Measurements from ENCODE around the gene PRSS36. TPM values are rescaled to one million over a fixed set of nuclear protein-coding genes. Genes with fewer than 3 reads are reported as not detected.

The PRSS36 gene
- total RNA-seq, 1 experiment from 2014 or later = 0.23 TPM

DNA sequence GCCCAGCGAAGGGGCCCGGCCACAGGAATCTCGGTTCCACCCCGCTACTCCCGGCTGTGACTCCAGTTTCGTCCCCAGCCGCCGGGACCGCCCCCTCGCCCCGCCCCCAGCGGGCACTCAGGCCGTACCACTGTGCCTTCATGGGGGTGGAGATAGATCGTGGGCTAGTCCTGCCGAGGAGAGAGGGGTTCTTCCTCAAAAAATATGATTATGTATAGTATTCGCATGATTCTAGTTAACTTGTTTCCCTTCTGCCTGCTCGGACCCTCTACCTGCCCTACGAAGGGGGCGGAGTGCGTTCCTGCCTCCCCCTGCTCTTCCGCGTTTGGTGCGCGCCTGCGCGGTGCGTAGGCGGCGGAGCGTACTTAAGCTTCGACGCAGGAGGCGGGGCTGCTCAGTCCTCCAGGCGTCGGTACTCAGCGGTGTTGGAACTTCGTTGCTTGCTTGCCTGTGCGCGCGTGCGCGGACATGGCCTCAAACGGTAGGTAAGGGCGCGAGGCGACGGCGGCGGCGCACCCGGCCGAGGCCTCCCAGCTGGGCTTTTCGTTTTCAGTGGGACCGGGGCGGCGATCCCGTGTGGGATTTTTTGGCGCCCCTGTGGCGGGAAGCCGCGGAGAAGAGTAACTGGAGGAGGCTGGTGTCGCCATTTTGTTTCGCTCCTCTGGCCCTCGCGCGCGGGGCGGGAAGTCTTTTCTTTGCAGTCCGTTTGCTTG, 30.0 kb upstream of the PRSS36 start, which contains the start of gene FUS:
FUS (plus strand) TSS at position 393 of the 713 bp plus-strand sequence; CDS start at position 469, 76 bp downstream.
- intact Hi-C loops (cut with micrococcal nuclease; ENCODE audit: unreplicated experiment) = no loop called here
- ATAC-seq (peak; percentile 77), DNase-seq (ENCODE audit: low read depth, low spot score) (peak; percentile 67)
- Histone ChIP-seq H3K9me3 (ENCODE audit: control insufficient read depth, insufficient read depth, low read depth, low read length) (no peaks in the 10 kb centered on the region), H3K36me3 (ENCODE audit: control insufficient read depth, insufficient read depth, low read length) (peaks cover 23% of the 10 kb centered on the region), H3K27ac (ENCODE audit: low read length) (peak within 1 kb of the TSS; percentile 97), H3K4me1 (ENCODE audit: control insufficient read depth, insufficient read depth, low read length) (peaks cover 16% of the 10 kb centered on the region), H3K27me3 (ENCODE audit: control insufficient read depth, insufficient read depth, low read length) (no peaks in the 10 kb centered on the region), H3K4me3 (ENCODE audit: low read depth in 2 of 2, low read length in 2 of 2) (peak within 1 kb of the TSS; percentile 60 to 99)
- no TSS peak for BruUV-seq (replicated peaks)
- ChIA-PET POLR2A (interaction anchor here (0.6 to 1.7 kb wide), 7 partner anchors 10 to 168 kb away, joined by 3 to 10 read pairs (median 5); partner anchors contain the start of gene KAT8), CTCF (interaction anchor here (0.5 to 0.6 kb wide), 2 partner anchors 38 to 244 kb away, joined by 3 to 4 read pairs; no protein-coding TSS in a partner anchor)
- 0 out of 2 replicates have a peak, but pooled peaks have one; percentile 25 for TF ChIP-seq TCF7L2 (IDR thresholded peaks at IDR 0.05; ENCODE audit: low read depth, low read length)
- TF ChIP-seq POLR2AphosphoS5 (IDR thresholded peaks at IDR 0.05; ENCODE audit: low read depth, low read length) = peak; percentile 100
- peak; percentile 77; the same call in 1 of the 2 replicates for TF ChIP-seq SIN3A (IDR thresholded peaks at IDR 0.05; ENCODE audit: borderline replicate concordance, insufficient read depth, low read depth, low read length)
- TF ChIP-seq, protein P1, sequence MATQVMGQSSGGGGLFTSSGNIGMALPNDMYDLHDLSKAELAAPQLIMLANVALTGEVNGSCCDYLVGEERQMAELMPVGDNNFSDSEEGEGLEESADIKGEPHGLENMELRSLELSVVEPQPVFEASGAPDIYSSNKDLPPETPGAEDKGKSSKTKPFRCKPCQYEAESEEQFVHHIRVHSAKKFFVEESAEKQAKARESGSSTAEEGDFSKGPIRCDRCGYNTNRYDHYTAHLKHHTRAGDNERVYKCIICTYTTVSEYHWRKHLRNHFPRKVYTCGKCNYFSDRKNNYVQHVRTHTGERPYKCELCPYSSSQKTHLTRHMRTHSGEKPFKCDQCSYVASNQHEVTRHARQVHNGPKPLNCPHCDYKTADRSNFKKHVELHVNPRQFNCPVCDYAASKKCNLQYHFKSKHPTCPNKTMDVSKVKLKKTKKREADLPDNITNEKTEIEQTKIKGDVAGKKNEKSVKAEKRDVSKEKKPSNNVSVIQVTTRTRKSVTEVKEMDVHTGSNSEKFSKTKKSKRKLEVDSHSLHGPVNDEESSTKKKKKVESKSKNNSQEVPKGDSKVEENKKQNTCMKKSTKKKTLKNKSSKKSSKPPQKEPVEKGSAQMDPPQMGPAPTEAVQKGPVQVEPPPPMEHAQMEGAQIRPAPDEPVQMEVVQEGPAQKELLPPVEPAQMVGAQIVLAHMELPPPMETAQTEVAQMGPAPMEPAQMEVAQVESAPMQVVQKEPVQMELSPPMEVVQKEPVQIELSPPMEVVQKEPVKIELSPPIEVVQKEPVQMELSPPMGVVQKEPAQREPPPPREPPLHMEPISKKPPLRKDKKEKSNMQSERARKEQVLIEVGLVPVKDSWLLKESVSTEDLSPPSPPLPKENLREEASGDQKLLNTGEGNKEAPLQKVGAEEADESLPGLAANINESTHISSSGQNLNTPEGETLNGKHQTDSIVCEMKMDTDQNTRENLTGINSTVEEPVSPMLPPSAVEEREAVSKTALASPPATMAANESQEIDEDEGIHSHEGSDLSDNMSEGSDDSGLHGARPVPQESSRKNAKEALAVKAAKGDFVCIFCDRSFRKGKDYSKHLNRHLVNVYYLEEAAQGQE (IDR thresholded peaks at IDR 0.05; ENCODE audit: insufficient read depth in 1 of 2, low read depth in 2 of 2, low read length in 1 of 2) = peak; percentile 26 to 77; a peak in 3 of 4 replicates
- TF ChIP-seq CTCF (IDR thresholded peaks at IDR 0.05) = no peak
- in situ Hi-C loops (cut with HindIII; ENCODE audit: low pct_unique_long_range_greater_than_20kb, low sequenced_read_pairs) = no loop called here

- in situ Hi-C loops (cut with HindIII; ENCODE audit: low pct_unique_long_range_greater_than_20kb, low sequenced_read_pairs) (no loop called here), intact Hi-C loops (cut with micrococcal nuclease; ENCODE audit: unreplicated experiment) (no loop called here)
- H3K27me3 ChIP-seq (ENCODE audit: control insufficient read depth, insufficient read depth, low read length) = no peaks in the 10 kb centered on the region
- H3K4me1 ChIP-seq (ENCODE audit: control insufficient read depth, insufficient read depth, low read length) = peaks cover 16% of the 10 kb centered on the region
- TF ChIP-seq POLR2AphosphoS5 (IDR thresholded peaks at IDR 0.05; ENCODE audit: low read depth, low read length) (no peak), SIN3A (IDR thresholded peaks at IDR 0.05; ENCODE audit: borderline replicate concordance, insufficient read depth, low read depth, low read length) (no peak), TCF7L2 (IDR thresholded peaks at IDR 0.05; ENCODE audit: low read depth, low read length) (no peak), CTCF (IDR thresholded peaks at IDR 0.05) (no peak)
- TF ChIP-seq, protein P1 (IDR thresholded peaks at IDR 0.05; ENCODE audit: insufficient read depth in 1 of 2, low read depth in 2 of 2, low read length in 1 of 2) = no peak
- peak; percentile 26 for ATAC-seq
- H3K27ac ChIP-seq (ENCODE audit: low read length) = peak overlapping the region; percentile 97
- ChIA-PET POLR2A (interaction anchor here (1.1 to 1.7 kb wide), 4 partner anchors 10 to 62 kb away, joined by 4 to 9 read pairs (median 6); partner anchors contain the start of gene KAT8), CTCF (no interaction called here)
- no TSS peak for BruUV-seq (replicated peaks)
- DNase-seq (ENCODE audit: low read depth, low spot score) = no peak
- peaks cover 21% of the 10 kb centered on the region for H3K36me3 ChIP-seq (ENCODE audit: control insufficient read depth, insufficient read depth, low read length)
- peak overlapping the region; percentile 60 to 99 for H3K4me3 ChIP-seq (ENCODE audit: low read depth in 2 of 2, low read length in 2 of 2)
- no peaks in the 10 kb centered on the region for H3K9me3 ChIP-seq (ENCODE audit: control insufficient read depth, insufficient read depth, low read depth, low read length)
Observed at GRCh38 chr16:31179219-31179746, 29.4 kb upstream of the PRSS36 start.
